GM10266 (cell line): ENCODE measurements around the gene GARIN5A.
A peak's percentile ranks its signal among the peaks of the same experiment; 100 is the strongest.

ENCODE experiments used
- DNase-seq: peaks from one replicate; pipeline ENCODE4 v3.0.0; 2012; ENCODE audit errors: extremely low spot score
- TF ChIP-seq, protein P1 (sequence below): IDR thresholded peaks from 2 replicates; pipeline ENCODE4 v1.5.1; 2012; ENCODE audit warnings: mild to moderate bottlenecking, low read depth; ENCODE audit not compliant: control insufficient read depth, insufficient read depth; ENCODE audit errors: missing control alignments

GARIN5A gene

DNA sequence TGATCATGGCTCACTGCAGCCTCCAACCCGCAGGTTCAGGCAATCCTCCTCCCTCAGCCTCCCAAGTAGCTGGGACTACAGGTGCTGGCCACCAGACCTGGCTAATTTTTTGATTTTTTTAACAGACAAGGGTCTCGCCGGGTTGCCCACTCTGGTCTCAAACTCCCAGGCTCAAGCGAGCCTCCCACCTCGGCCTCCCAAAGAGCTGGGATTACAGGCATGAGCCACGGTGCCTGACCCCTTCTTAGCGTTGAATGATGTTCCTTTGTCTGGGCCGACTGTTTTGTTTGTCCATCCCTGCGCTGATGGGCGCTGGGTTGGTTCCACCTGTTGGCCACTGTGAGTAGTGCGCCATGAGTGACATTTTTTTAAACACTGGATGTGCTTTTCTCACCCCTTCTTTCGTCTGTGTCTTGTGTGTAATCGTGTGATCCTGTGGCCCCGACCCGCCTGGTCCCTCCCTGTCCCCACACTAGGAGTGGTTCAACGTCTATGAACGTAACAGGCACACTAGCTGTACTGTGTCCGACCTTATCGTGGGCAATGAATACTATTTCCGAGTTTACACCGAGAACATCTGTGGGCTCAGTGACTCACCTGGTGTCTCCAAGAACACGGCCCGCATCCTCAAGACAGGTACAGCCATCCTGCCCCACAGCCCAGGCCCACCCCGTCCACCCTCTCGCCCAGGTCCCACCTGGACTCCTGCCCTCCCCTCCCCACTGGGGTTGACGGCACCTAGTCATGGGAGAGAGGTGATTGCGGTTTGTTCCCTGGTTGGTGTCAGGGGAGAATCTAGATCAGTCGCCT lies 15.4 kb downstream of the GARIN5A start:
- peak; percentile 93 for DNase-seq
- TF ChIP-seq, protein P1, sequence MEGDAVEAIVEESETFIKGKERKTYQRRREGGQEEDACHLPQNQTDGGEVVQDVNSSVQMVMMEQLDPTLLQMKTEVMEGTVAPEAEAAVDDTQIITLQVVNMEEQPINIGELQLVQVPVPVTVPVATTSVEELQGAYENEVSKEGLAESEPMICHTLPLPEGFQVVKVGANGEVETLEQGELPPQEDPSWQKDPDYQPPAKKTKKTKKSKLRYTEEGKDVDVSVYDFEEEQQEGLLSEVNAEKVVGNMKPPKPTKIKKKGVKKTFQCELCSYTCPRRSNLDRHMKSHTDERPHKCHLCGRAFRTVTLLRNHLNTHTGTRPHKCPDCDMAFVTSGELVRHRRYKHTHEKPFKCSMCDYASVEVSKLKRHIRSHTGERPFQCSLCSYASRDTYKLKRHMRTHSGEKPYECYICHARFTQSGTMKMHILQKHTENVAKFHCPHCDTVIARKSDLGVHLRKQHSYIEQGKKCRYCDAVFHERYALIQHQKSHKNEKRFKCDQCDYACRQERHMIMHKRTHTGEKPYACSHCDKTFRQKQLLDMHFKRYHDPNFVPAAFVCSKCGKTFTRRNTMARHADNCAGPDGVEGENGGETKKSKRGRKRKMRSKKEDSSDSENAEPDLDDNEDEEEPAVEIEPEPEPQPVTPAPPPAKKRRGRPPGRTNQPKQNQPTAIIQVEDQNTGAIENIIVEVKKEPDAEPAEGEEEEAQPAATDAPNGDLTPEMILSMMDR = peak; percentile 95

DNA sequence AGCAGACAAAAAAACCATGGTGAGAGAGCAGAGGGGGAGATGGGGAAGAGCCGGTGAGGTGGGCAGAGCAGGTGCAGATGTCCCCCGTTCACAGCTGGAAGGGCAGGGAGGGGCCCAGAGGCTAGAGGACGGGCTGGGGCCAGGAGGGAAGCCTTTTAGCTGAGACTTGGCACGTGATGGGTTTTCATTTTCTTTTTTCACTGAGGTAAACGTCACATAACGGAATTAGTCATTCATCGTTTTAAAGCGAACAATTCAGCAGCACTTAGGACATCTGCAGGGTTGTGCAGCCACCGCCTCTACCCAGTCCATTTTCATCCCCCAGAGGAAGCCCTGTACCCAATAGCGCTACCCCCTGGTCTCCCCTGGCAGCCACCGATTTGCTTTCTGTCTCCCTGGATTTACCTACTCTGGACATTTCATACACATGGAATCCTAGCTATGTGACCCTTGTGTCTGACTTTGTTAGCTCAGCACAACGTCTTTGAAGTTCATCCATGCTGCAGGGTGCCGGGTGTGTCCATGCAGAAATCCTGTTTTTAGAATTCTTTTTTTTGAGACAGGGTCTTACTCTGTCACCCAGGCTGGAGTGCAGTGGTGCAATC lies 16.4 kb downstream of the GARIN5A start:
- TF ChIP-seq, protein P1 = no peak
- peak; percentile 93 for DNase-seq

DNA sequence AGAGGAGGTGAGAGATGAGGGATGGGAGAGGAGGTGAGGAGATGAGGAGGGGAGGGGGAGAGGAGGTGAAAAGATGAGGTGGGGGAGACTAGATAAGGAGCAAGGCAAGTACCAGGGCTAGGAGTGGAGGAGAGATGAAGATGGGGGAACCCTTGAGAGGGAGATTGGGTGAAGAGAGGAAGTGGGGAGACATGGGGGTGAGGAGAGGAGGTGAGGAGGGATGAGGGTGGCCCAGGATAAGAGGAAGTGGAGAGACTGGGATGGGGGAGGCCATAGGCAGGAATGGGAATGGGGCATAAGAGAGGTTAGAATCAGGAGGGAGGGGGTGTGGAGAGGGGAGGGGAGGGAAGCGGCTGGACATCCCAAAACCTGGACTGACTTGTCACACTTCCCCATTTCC lies 17.0 kb downstream of the GARIN5A start:
- TF ChIP-seq, protein P1 = no peak
- DNase-seq = peak; percentile 60

DNA sequence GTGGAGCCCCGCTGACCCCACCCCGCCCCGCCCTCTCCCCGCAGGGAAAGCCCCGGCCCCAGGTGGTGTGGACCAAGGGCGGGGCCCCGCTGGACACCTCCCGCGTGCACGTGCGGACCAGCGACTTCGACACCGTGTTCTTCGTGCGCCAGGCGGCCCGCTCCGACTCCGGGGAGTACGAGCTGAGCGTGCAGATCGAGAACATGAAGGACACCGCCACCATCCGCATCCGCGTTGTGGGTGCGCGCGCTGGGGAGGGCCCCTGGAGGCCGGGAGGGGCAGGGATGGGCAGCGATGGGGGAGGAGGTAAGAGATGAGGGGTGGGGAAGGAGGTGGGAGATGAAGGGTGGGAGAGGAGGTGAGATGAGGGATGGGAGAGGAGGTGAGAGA lies 17.6 kb downstream of the GARIN5A start:
- no peak for DNase-seq
- TF ChIP-seq, protein P1 = no peak

DNA sequence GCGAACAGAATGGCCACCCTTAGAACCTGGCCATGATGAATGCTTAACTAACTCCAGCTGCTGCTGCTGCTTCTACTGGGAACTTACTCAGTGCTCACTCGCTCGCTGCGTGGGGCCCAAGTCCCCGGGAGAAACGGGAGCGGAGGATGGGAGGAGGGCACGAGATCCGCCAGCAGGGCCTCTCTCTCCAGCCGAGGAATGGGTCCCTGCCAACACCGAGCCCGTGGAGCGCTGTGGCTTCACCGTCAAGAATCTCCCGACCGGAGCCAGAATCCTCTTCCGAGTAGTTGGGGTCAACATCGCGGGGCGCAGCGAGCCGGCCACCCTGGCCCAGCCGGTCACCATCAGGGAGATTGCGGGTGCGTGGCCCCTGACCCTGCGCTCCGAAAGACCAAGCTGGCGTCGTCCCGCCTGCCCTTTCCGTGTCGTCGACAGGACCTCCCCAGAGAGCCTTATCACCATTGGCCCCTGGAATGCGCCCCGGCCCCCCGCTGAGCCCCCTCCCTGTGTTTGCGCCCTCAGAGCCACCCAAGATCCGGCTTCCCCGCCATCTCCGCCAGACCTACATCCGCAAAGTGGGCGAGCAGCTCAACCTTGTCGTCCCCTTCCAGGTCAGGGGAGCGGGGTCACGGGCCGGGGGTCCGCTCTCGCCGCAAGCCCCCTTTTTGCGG lies 18.1 kb downstream of the GARIN5A start:
- no peak for DNase-seq
- TF ChIP-seq, protein P1 = no peak

DNA sequence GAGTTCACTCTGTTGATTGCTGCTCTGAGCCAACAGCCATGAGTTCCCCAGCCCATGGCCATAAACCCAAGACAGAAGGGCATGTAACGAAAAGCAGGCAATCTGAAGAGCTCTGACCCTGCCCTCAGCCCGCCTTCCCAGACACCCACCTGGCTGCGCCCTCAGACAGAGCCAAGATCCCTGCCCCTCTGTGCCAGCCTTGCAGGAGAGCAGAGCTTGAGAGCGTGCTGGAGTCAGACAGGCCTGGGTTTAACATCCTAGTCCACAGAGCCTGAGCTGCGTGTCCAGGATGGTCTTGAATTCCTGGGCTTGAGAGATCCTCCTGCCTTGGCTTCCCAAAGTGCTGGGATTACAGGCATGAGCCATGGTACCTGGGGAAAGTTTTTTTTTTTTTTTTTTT lies 19.3 kb downstream of the GARIN5A start:
- DNase-seq = no peak
- TF ChIP-seq, protein P1 = no peak
